PC-9 (cell line): ENCODE measurements around the gene MTERF4. TPM values are rescaled to one million over a fixed set of nuclear protein-coding genes. Genes with fewer than 3 reads are reported as not detected.

Source experiments
- BruUV-seq: library from RNA; stranded (reverse); fragments of 400-500 nt; replicated peaks from 2 replicates; lab custom pipeline; 2021; lab: Mats Ljungman, UMichigan
- CTCF ChIA-PET: fragments of 300-600 bp; sonication (Branson Sonifier 250); formaldehyde crosslinking; loops from one replicate; lab custom pipeline; 2022; ENCODE audit warnings: antibody characterized with exemption; lab: Charles Lee
- POLR2A ChIA-PET: fragments of 300-600 bp; sonication (Branson Sonifier 250); formaldehyde crosslinking; loops from one replicate; lab custom pipeline; 2022; ENCODE audit warnings: antibody characterized with exemption; ENCODE audit not compliant: unreplicated experiment; lab: Charles Lee
- DNase-seq, 2 experiments: peaks; one replicate each; pipeline versions ENCODE4 v3.0.0 to v3.0.0-alpha.2; 2015 to 2022; ENCODE audit warnings: mixed read lengths in 1 of 2
- H2AFZ ChIP-seq: fragments of 200-600 bp; sonication (generic); 2 replicates; pipeline ENCODE4 v1.8.1; 2017; ENCODE audit warnings: antibody characterized with exemption
- H3F3A ChIP-seq: fragments of 200-600 bp; sonication (generic); 2 replicates; pipeline ENCODE4 v1.8.1; 2017; ENCODE audit warnings: antibody characterized with exemption, mild to moderate bottlenecking, low read depth; ENCODE audit not compliant: insufficient read depth
- H3K27ac ChIP-seq: fragments of 200-600 bp; sonication (generic); 2 replicates; pipeline ENCODE4 v1.6.1; 2016; ENCODE audit warnings: mixed run types
- H3K27me3 ChIP-seq: fragments of 200-600 bp; sonication (generic); 2 replicates; pipeline ENCODE4 v1.6.1; 2016; ENCODE audit warnings: low read depth, mixed run types; ENCODE audit not compliant: insufficient read depth
- H3K36me3 ChIP-seq: fragments of 200-600 bp; sonication (generic); 2 replicates; pipeline ENCODE4 v1.6.1; 2016; ENCODE audit warnings: low read depth, mixed run types
- H3K4me1 ChIP-seq: fragments of 200-600 bp; sonication (generic); replicated peaks from 2 replicates; pipeline ENCODE4 v1.6.1; 2016; ENCODE audit warnings: mixed run types; ENCODE audit not compliant: insufficient read depth
- H3K4me2 ChIP-seq: fragments of 200-600 bp; sonication (generic); 2 replicates; pipeline ENCODE4 v1.6.1; 2017; ENCODE audit warnings: mixed run types
- H3K4me3 ChIP-seq: fragments of 200-600 bp; sonication (generic); 2 replicates; pipeline ENCODE4 v1.6.1; 2016; ENCODE audit warnings: mixed run types
- H3K79me2 ChIP-seq: fragments of 200-600 bp; sonication (generic); 2 replicates; pipeline ENCODE4 v1.6.1; 2017; ENCODE audit warnings: low read depth, mixed run types
- H3K9me2 ChIP-seq: fragments of 200-600 bp; sonication (generic); 2 replicates; pipeline ENCODE4 v1.8.1; 2017; ENCODE audit warnings: mild to moderate bottlenecking; ENCODE audit not compliant: insufficient read depth
- H3K9me3 ChIP-seq: fragments of 200-600 bp; sonication (generic); 2 replicates; pipeline ENCODE4 v1.8.1; 2016; ENCODE audit warnings: low read depth; ENCODE audit not compliant: insufficient read depth
- H4K20me1 ChIP-seq: fragments of 200-600 bp; sonication (generic); 2 replicates; pipeline ENCODE4 v1.8.1; 2017; ENCODE audit not compliant: insufficient read depth
- CTCF ChIP-seq: fragments of 200-600 bp; sonication (generic); conservative IDR thresholded peaks from 2 replicates; pipeline ENCODE4 v1.6.1; 2017; ENCODE audit warnings: mixed run types, antibody characterized with exemption, mild to moderate bottlenecking, moderate library complexity
- EZH2 ChIP-seq: fragments of 200-600 bp; sonication (generic); IDR thresholded peaks from 2 replicates; pipeline ENCODE4 v1.8.0; 2017; ENCODE audit warnings: antibody characterized with exemption, low read depth
- intact Hi-C: fragments of 100-400 bp; cut with micrococcal nuclease; formaldehyde crosslinking; loops from one replicate; pipeline ENCODE4 v1.10.0; 2022; ENCODE audit not compliant: unreplicated experiment
- total RNA-seq: library from RNA; stranded (reverse); gene quantifications from 2 replicates; pipeline ENCODE4 v1.2.3, GENCODE V29; 2021

Gene MTERF4
- total RNA-seq, 1 experiment from 2014 or later = 42.8 TPM

- H3K4me3 ChIP-seq = no peak overlapping the region
- no peaks in the 10 kb centered on the region for H3K9me2 ChIP-seq
- intact Hi-C loops = no loop called here
- no peaks in the 10 kb centered on the region for H3K27me3 ChIP-seq
- H3F3A ChIP-seq = no peaks in the 10 kb centered on the region
- H3K27ac ChIP-seq = no peak overlapping the region
- H2AFZ ChIP-seq = no peak overlapping the region
- ChIA-PET POLR2A (no interaction called here), CTCF (no interaction called here)
- no peaks in the 10 kb centered on the region for H3K9me3 ChIP-seq
- no peak overlapping the region for H3K4me2 ChIP-seq
- H3K79me2 ChIP-seq = no peaks in the 10 kb centered on the region
- DNase-seq = no peak
- BruUV-seq = no TSS peak
- no peak for TF ChIP-seq EZH2
- TF ChIP-seq CTCF = no peak
- 0 out of 2 replicates have a peak, but pooled peaks cover 2% of the 10 kb centered on the region for H3K36me3 ChIP-seq
- no peaks in the 10 kb centered on the region for H3K4me1 ChIP-seq
- H4K20me1 ChIP-seq = 0 out of 2 replicates have a peak, but pooled peaks cover 4% of the 10 kb centered on the region
Observed at GRCh38 chr2:241081643-241082340, 20.3 kb downstream of the MTERF4 start.

GRCh38 chr2:241081190-241081642 is 20.9 kb downstream of the MTERF4 start:
- intact Hi-C loops = no loop called here
- no peak for DNase-seq
- Histone ChIP-seq H3K36me3 (no peaks in the 10 kb centered on the region), H3K4me2 (no peak overlapping the region), H3K9me3 (no peaks in the 10 kb centered on the region), H3K27ac (no peak overlapping the region), H3K4me3 (no peak overlapping the region), H3K79me2 (no peaks in the 10 kb centered on the region), H3K27me3 (no peaks in the 10 kb centered on the region), H2AFZ (no peak overlapping the region), H3K9me2 (no peaks in the 10 kb centered on the region), H4K20me1 (0 out of 2 replicates have a peak, but pooled peaks cover 4% of the 10 kb centered on the region), H3F3A (no peaks in the 10 kb centered on the region), H3K4me1 (no peaks in the 10 kb centered on the region)
- no TSS peak for BruUV-seq
- CTCF ChIA-PET = no interaction called here
- POLR2A ChIA-PET = no interaction called here
- TF ChIP-seq EZH2 = no peak

GRCh38 chr2:241080405-241081189 is 21.5 kb downstream of the MTERF4 start:
- TF ChIP-seq EZH2 (no peak), CTCF (no peak)
- H4K20me1 ChIP-seq = 0 out of 2 replicates have a peak, but pooled peaks cover 4% of the 10 kb centered on the region
- H3K9me2 ChIP-seq = no peaks in the 10 kb centered on the region
- no peaks in the 10 kb centered on the region for H3F3A ChIP-seq
- no peak overlapping the region for H3K4me2 ChIP-seq
- H3K9me3 ChIP-seq = no peaks in the 10 kb centered on the region
- H2AFZ ChIP-seq = no peak overlapping the region
- no peak overlapping the region for H3K4me3 ChIP-seq
- H3K27ac ChIP-seq = no peak overlapping the region
- DNase-seq = no peak
- no peaks in the 10 kb centered on the region for H3K79me2 ChIP-seq
- ChIA-PET CTCF (interaction anchor here (0.6 to 0.7 kb wide), 2 partner anchors 467 to 712 kb away, joined by 4 to 11 read pairs; no protein-coding TSS in a partner anchor), POLR2A (no interaction called here)
- intact Hi-C loops = no loop called here
- H3K4me1 ChIP-seq = no peaks in the 10 kb centered on the region
- no peaks in the 10 kb centered on the region for H3K36me3 ChIP-seq
- H3K27me3 ChIP-seq = no peaks in the 10 kb centered on the region
- BruUV-seq = no TSS peak
